ENCODE results near the gene TMEM82.

- TF ChIP-seq CTCF (IDR thresholded peaks at IDR 0.05) (no peak), POLR2A (IDR thresholded peaks at IDR 0.05) (no peak)
Observed at GRCh38 chr1:15718199-15718601, 24.1 kb upstream of the TMEM82 start.

All from stomach (tissue), 4 donors.